GM23248 (cell line): ENCODE results near the gene SDC1. TPM values are rescaled to one million over a fixed set of nuclear protein-coding genes. Genes with fewer than 3 reads are reported as not detected.

Experiments used
- DNase-seq: peaks from one replicate; pipeline ENCODE4 v3.0.0-alpha.2; 2015
- H2AFZ ChIP-seq: fragments of 200-600 bp; sonication (generic); 2 replicates; pipeline ENCODE4 v1.6.1; 2016; ENCODE audit warnings: antibody characterized with exemption
- H3F3A ChIP-seq: fragments of 200-600 bp; sonication (generic); 2 replicates; pipeline ENCODE4 v1.6.1; 2016; ENCODE audit warnings: mild to moderate bottlenecking, antibody characterized with exemption, mixed run types; ENCODE audit not compliant: insufficient read depth
- H3K27ac ChIP-seq: fragments of 200-600 bp; sonication (generic); 2 replicates; pipeline ENCODE4 v1.5.1; 2016; ENCODE audit warnings: mild to moderate bottlenecking
- H3K27me3 ChIP-seq: fragments of 200-600 bp; sonication (generic); replicated peaks from 2 replicates; pipeline ENCODE4 v1.6.1; 2016; ENCODE audit warnings: mild to moderate bottlenecking; ENCODE audit not compliant: insufficient read depth
- H3K36me3 ChIP-seq: fragments of 200-600 bp; sonication (generic); 2 replicates; pipeline ENCODE4 v1.6.1; 2016; ENCODE audit warnings: low read depth, mild to moderate bottlenecking
- H3K4me1 ChIP-seq: fragments of 200-600 bp; sonication (generic); 2 replicates; pipeline ENCODE4 v1.6.1; 2016; ENCODE audit warnings: mild to moderate bottlenecking; ENCODE audit not compliant: insufficient read depth
- H3K4me2 ChIP-seq: fragments of 200-600 bp; sonication (generic); one replicate; pipeline ENCODE4 v1.6.1; 2016; ENCODE audit warnings: mild to moderate bottlenecking; ENCODE audit not compliant: unreplicated experiment
- H3K4me3 ChIP-seq: fragments of 200-600 bp; sonication (generic); 2 replicates; pipeline ENCODE4 v1.5.1; 2016; ENCODE audit warnings: mild to moderate bottlenecking
- H3K79me2 ChIP-seq: fragments of 200-600 bp; sonication (generic); 2 replicates; pipeline ENCODE4 v1.6.1; 2016; ENCODE audit warnings: mild to moderate bottlenecking; ENCODE audit not compliant: insufficient read depth
- H3K9ac ChIP-seq: fragments of 200-600 bp; sonication (generic); 2 replicates; pipeline ENCODE4 v1.6.1; 2016; ENCODE audit warnings: mild to moderate bottlenecking
- H3K9me2 ChIP-seq: fragments of 200-600 bp; sonication (generic); 2 replicates; pipeline ENCODE4 v1.6.1; 2016; ENCODE audit warnings: mixed run types, mild to moderate bottlenecking, moderate library complexity; ENCODE audit not compliant: insufficient read depth
- H3K9me3 ChIP-seq: fragments of 200-600 bp; sonication (generic); one replicate; pipeline ENCODE4 v1.6.1; 2017; ENCODE audit warnings: low read depth
- H4K20me1 ChIP-seq: fragments of 200-600 bp; sonication (generic); 2 replicates; pipeline ENCODE4 v1.6.0; 2016; ENCODE audit not compliant: insufficient read depth
- EZH2 ChIP-seq: fragments of 200-600 bp; sonication (generic); IDR thresholded peaks from 2 replicates; pipeline ENCODE4 v1.6.1; 2018; ENCODE audit warnings: antibody characterized with exemption, mild to moderate bottlenecking; ENCODE audit not compliant: insufficient read depth, poor library complexity, severe bottlenecking
- EZH2phosphoT487 ChIP-seq: fragments of 200-600 bp; sonication (generic); IDR thresholded peaks from 2 replicates; pipeline ENCODE4 v1.6.1; 2018; ENCODE audit warnings: antibody characterized with exemption, moderate library complexity, mild to moderate bottlenecking, low read depth; ENCODE audit not compliant: insufficient read depth
- WGBS, 2 experiments: methylation state at CpG; one replicate each; pipeline ENCODE4 v1.1.6; 2015 to 2017; ENCODE audit warnings: low lambda C conversion rate in 2 of 2, low coverage in 1 of 2; ENCODE audit errors: missing lambda C conversion rate in 2 of 2; 5-methylcytosine and 5-hydroxymethylcytosine counted together
- in situ Hi-C: fragments of 300-500 bp; cut with MboI; formaldehyde crosslinking; loops from 2 replicates; pipeline ENCODE4 v1.15.0; 2020
- polyA plus RNA-seq: library from polyadenylated mRNA; unstranded; fragments of >200 nt; fragmentation: Nextera tagmentation; extraction: Ambion mirVana; gene quantifications from 2 replicates; pipeline ENCODE4 v1.2.1, GENCODE V29; 2016
- total RNA-seq: library from RNA; depleted of rRNA; stranded (reverse); fragments of >200 nt; shearing (Covaris generic); gene quantifications from 2 replicates; pipeline ENCODE4 v1.2.3, GENCODE V29; 2014

SDC1 gene
- total and polyA plus RNA-seq, 2 experiments from 2014 or later, result 24.5 to 33.1 TPM

DNA sequence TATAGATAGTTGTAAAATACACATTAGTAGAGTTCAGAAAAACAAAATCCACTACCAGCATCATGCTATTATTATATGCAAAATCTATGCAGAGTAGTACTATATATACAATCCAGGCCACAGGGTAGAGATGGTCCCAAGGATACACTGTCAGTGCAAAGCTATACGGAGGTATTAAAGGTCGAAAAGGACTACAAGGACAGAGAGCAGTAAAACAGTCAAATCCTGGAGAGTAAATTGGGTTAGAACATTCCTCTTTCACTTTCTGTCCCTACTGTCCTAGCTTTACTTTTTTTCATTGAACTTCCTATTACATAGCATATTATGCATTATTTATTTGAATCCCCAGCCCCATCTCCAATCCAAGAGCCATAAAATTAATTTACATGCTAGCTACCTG lies 39.7 kb upstream of the SDC1 start:
- Histone ChIP-seq H3K79me2 (peaks cover 37% of the 10 kb centered on the region), H3K4me3 (no peak overlapping the region), H3K9ac (no peak overlapping the region), H3K36me3 (peaks cover 11% of the 10 kb centered on the region), H3K4me1 (no peaks in the 10 kb centered on the region), H3K27me3 (no peaks in the 10 kb centered on the region), H3F3A (no peaks in the 10 kb centered on the region), H2AFZ (no peak overlapping the region), H3K4me2 (no peak overlapping the region), H3K27ac (no peak overlapping the region), H3K9me2 (no peaks in the 10 kb centered on the region), H4K20me1 (no peaks in the 10 kb centered on the region), H3K9me3 (no peaks in the 10 kb centered on the region)
- TF ChIP-seq EZH2, result no peak
- no peak for TF ChIP-seq EZH2phosphoT487
- in situ Hi-C loops, result no loop called here
- DNase-seq, result no peak
- WGBS, 2 experiments, result 86 to 88% methylated on average over 2 of the region's 2 CpGs

DNA sequence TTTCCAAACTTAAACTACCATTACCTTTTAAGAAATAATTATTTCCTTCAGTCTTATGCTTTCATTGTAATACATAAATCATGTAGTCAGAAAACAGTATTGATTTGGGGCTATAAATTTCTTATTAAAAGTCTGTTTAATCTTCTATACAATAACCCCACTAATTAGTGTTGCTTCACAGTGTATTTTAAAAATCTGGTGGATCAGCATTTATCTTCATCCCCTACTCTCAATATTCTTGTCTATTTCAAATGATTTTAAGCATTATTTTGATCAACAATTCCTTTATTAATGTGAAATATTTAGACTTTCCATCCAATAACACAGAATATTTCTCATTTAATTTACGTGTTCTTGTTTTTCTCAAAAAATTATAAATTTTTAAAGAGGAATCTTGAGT lies 32.5 kb upstream of the SDC1 start:
- DNase-seq, result no peak
- H3K9me3 ChIP-seq, result no peaks in the 10 kb centered on the region
- no peak overlapping the region for H3K27ac ChIP-seq
- no peak overlapping the region for H3K9ac ChIP-seq
- H3F3A ChIP-seq, result no peaks in the 10 kb centered on the region
- H3K4me2 ChIP-seq, result no peak overlapping the region
- TF ChIP-seq EZH2phosphoT487 (no peak), EZH2 (no peak)
- no peak overlapping the region for H2AFZ ChIP-seq
- peaks cover 70% of the 10 kb centered on the region for H3K36me3 ChIP-seq
- H3K27me3 ChIP-seq, result no peaks in the 10 kb centered on the region
- no peaks in the 10 kb centered on the region for H3K9me2 ChIP-seq
- H3K79me2 ChIP-seq, result peaks cover 6% of the 10 kb centered on the region; the same call in 1 of the 2 replicates
- H3K4me1 ChIP-seq, result no peaks in the 10 kb centered on the region
- no peaks in the 10 kb centered on the region for H4K20me1 ChIP-seq
- H3K4me3 ChIP-seq, result no peak overlapping the region
- 98 to 100% methylated on average over 1 of the region's 1 CpG for WGBS, 2 experiments
- in situ Hi-C loops, result no loop called here

DNA sequence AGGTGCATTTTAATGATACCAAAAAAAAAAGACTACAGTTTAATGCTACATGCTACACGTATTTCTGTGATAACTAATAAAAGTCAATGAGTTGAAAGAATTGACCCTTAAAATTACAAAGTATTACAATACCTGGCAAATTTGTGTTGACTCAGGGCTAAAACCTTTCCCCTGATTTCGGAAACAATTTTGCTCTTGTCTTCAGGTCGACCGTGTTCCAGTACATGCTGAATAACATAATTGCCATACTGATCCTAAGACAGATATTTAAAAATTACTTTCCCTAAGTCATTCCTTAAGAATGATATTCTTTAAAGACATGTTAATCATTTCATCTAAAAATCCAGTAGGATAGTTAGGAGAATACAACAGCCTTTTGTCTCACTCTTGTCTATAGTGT lies 29.8 kb upstream of the SDC1 start:
- TF ChIP-seq EZH2phosphoT487 (no peak), EZH2 (no peak)
- peaks cover 80% of the 10 kb centered on the region for H3K36me3 ChIP-seq
- in situ Hi-C loops, result no loop called here

DNA sequence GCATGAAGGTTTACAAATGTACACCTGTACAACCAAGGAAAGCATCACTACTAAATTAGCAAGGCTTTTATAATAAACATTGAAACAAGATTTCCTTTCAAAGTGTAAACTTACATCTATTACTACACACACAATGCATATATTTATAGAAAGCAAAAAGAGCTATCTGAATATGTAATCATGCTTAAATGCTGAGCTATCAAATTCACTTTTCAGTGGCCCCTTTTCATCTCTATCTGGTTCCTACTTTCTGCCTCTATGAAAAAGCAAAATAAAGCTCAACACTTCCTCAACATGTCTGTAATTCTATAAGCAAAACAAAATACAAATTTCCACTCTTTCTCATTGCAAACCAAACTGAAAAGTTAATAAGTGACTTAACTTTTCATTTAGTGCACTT lies 25.5 kb upstream of the SDC1 start:
- in situ Hi-C loops, result no loop called here

More for the DNA sequence above, 29.8 kb upstream of the SDC1 start:
- Histone ChIP-seq H3K4me1 (no peaks in the 10 kb centered on the region), H4K20me1 (no peaks in the 10 kb centered on the region), H3K4me3 (no peak overlapping the region), H3K9me2 (no peaks in the 10 kb centered on the region), H3K9me3 (no peaks in the 10 kb centered on the region), H3K27ac (no peak overlapping the region), H2AFZ (no peak overlapping the region), H3K79me2 (no peaks in the 10 kb centered on the region; the same call in 1 of the 2 replicates), H3K9ac (no peak overlapping the region), H3F3A (peaks cover 6% of the 10 kb centered on the region; the same call in 1 of the 2 replicates), H3K4me2 (no peak overlapping the region), H3K27me3 (no peaks in the 10 kb centered on the region)
- DNase-seq, result no peak
- WGBS, 2 experiments, result 97% methylated on average over 4 of the region's 4 CpGs

DNA sequence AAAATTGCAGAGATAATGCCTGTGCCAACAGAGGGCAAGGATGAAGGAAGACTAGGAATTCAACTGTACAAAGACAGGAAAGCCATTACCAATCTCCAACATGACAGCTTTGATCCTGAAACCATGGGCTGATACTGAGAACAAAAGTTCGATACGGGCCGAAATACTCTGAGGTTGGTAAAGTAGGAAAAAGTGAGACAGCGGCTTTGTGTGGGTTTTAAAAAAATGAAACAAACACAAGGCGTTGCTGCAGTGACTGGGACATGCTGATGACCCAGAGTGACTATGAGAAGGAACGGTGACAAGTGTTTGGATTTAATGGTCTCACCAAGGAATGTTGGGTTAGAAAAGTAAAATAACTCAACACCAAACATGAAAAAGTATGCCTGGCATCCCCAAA lies 24.2 kb upstream of the SDC1 start:
- Histone ChIP-seq H3K4me2 (no peak overlapping the region), H3K4me3 (no peak overlapping the region), H3K9ac (no peak overlapping the region), H3K4me1 (no peaks in the 10 kb centered on the region), H3F3A (peaks cover 31% of the 10 kb centered on the region), H3K36me3 (peaks cover 59% of the 10 kb centered on the region), H3K9me2 (no peaks in the 10 kb centered on the region), H3K27me3 (no peaks in the 10 kb centered on the region), H4K20me1 (no peaks in the 10 kb centered on the region), H2AFZ (no peak overlapping the region), H3K9me3 (no peaks in the 10 kb centered on the region), H3K79me2 (no peaks in the 10 kb centered on the region), H3K27ac (no peak overlapping the region)
- 92 to 95% methylated on average over 6 of the region's 6 CpGs for WGBS, 2 experiments
- DNase-seq, result no peak
- in situ Hi-C loops, result no loop called here
- TF ChIP-seq EZH2phosphoT487, result no peak

More for the DNA sequence above, 25.5 kb upstream of the SDC1 start:
- H3K9ac ChIP-seq, result no peak overlapping the region
- H3K27ac ChIP-seq, result no peak overlapping the region
- H4K20me1 ChIP-seq, result no peaks in the 10 kb centered on the region
- H3K36me3 ChIP-seq, result peaks cover 72% of the 10 kb centered on the region
- H3K9me2 ChIP-seq, result no peaks in the 10 kb centered on the region
- no peak for TF ChIP-seq EZH2phosphoT487
- TF ChIP-seq EZH2, result no peak
- no peaks in the 10 kb centered on the region for H3K9me3 ChIP-seq
- H3K27me3 ChIP-seq, result no peaks in the 10 kb centered on the region
- no peak overlapping the region for H3K4me3 ChIP-seq
- no peak for DNase-seq
- H3K4me2 ChIP-seq, result no peak overlapping the region
- H2AFZ ChIP-seq, result no peak overlapping the region
- H3K4me1 ChIP-seq, result no peaks in the 10 kb centered on the region
- H3K79me2 ChIP-seq, result no peaks in the 10 kb centered on the region
- H3F3A ChIP-seq, result peaks cover 18% of the 10 kb centered on the region; the same call in 1 of the 2 replicates
